ENCODE results near the gene RFWD3.

RFWD3 gene

GRCh38 chr16:74611721-74612120, 55.0 kb downstream of the RFWD3 start:
- no peak for DNase-seq

DNA sequence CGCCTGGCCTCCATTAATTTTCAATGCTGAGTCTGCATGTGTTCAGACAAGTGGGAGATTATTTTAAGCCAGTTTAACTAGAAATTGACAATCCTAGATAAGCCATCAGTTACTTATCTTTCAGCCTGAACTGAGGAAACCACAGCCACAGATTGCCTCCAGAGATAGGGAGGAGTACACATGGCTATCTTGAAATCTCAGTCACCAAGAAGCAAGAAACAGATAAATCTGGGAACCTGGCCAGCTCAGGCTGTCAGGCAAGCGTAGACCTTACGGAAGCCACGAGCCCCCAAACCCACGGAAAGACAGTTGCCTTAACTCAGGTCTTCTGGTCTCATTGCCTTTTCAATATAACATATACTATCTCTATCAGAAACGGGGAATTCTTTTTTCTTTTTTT, 57.7 kb downstream of the RFWD3 start:
- peak; percentile 87 for DNase-seq

DNA sequence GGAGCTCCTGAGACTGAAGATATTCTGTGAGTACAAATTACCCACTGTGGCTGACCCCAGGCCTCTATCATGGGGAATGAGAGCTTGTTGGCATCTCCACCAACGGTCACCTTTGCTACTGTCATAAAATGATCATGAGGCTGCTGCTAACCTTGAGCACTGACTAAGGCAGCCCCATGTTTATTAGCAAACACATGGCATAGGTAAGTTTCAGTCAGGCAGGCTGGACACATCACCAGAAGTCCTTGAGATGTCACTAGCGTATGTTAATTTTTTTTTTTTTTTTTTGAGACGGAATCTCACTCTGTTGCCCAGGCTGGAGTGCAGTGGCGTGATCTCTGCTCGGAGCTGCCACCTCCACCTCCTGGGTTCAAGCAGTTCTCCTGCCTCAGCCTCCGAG, 58.3 kb downstream of the RFWD3 start:
- DNase-seq, result no peak

GRCh38 chr16:74607962-74608356, 58.7 kb downstream of the RFWD3 start:
- no peak for DNase-seq

GRCh38 chr16:74607310-74607961, 59.2 kb downstream of the RFWD3 start:
- DNase-seq, result no peak

- DNase-seq, result peak; percentile 95
Measured at GRCh38 chr16:74606521-74607309, 60.0 kb downstream of the RFWD3 start, which contains the start of gene GLG1. Gene GLG1 (minus strand): TSS chr16:74607114. CDS start chr16:74607094, 20 bp downstream.

- no peak for DNase-seq
Measured at GRCh38 chr16:74605746-74606520, 60.7 kb downstream of the RFWD3 start.

DNA sequence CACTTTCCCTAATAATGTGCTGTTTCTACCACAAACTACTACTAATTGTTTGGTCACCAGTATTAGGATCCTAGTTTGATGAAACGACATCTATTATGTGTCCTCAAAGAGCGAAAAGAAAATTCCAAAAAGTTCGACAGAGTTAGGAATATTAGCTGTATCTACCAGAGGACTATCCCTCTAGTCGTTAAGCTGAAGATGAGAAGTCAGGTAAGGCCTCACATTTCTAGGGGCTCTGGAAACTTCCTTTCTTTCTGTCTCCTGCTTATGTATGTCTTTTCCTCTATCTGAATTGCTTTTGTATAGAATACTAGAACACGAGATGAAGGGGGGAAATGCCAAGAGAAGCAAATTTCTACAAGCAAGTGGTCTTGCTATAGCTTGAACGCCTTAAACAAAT, 61.3 kb downstream of the RFWD3 start:
- no peak for DNase-seq

- no peak for DNase-seq
Measured at GRCh38 chr16:74603848-74604247, 62.8 kb downstream of the RFWD3 start.

- DNase-seq, result peak; percentile 66
Measured at GRCh38 chr16:74601126-74601871, 65.4 kb downstream of the RFWD3 start.

GRCh38 chr16:74596586-74596985, 70.1 kb downstream of the RFWD3 start:
- no peak for DNase-seq

GRCh38 chr16:74592847-74593246, 73.8 kb downstream of the RFWD3 start:
- no peak for DNase-seq

DNA sequence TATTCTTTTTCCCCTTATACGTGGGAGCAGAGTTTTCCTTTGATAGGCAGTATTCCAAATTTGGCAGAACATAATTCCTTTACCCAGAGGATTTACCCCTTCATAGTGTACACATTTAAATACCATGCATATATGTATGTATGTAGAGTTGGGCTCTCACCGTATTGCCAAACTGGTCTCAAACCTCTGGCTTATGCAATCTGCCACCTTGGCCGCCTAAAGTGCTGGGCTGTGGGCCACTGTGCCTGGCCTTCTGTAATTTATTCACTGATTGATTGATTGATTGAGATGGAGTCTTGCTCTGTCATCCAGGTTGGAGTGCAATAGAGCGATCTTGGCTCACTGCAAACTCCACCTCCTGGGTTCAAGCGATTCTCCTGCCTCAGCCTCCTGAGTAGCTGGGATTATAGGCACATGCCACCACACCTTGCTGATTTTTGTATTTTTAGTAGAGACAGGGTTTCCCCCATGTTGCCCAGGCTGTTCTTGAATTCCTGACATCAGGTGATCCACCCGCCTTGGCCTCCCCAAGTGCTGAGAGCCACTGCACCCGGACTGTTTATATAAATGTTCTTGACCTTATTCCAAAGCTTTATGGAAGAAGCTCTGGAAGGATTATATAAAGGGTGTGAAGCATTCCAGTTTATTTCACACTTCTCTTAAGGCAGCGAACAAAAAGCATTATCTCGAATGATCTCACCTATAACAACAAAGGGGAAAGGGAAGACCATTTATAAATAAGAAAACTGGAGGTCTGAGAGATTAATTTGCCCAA, 74.6 kb downstream of the RFWD3 start:
- no peak for DNase-seq

GRCh38 chr16:74586948-74587347, 79.7 kb downstream of the RFWD3 start:
- DNase-seq, result no peak

DNA sequence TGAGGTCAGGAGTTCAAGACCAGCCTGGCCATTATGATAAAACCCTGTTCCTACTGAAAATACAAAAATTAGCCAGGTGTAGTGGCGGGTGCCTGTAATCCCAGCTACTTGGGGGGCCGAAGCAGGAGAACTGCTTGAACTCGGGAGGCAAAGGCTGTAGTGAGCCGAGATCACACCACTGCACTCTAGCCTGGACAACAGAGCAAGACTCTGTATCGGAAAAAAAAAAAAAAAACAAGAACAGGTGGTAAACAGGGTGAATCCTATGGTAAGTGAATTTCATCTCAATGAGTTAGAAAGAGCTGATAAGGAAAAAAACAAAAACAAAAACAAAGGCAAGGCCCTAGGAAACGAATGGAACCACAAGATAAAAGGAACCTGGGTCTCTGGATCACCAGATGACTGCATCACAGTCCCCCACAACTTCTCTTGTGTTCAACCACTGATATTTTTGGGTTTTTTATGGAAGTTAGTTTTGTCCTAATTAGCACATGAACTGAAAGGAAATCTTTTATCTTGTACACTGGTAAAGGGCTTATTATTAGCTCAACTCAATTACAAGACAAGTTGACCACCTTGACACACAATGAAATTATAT, 80.7 kb downstream of the RFWD3 start:
- DNase-seq, result peak; percentile 32

DNA sequence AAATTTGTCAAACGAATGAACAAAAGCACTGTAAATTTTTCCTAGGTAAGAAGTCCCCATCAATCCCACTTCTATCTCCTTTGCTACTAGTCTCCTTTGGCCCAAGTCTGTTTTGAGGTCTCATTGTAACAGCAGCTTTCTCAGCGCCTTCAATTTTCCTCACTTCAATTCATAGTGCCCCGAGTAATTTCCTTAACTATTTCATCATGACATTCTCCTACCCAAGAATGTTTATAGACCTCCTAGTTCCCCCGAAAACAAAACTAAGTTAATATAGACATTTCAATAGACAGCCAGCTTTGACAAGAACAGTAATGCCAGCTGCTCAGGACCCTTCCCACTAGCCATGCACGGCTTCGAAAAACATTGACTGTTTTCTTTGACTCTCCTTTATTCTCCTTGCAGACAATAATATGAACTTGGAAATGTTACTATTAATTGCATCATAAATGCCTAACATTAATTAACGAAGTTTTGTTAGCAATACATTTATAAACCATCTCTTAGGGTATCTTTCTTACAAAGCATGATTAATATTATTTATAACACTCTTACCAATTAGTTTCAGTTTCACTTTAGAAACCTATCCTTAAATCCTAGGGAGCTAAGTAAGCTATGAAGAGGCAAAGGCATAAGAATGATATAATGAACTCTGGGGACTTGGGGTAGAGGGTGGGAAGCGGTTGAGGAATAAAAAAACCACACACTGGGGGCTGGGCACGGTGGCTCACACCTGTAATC, 82.6 kb downstream of the RFWD3 start:
- no peak for DNase-seq

DNA sequence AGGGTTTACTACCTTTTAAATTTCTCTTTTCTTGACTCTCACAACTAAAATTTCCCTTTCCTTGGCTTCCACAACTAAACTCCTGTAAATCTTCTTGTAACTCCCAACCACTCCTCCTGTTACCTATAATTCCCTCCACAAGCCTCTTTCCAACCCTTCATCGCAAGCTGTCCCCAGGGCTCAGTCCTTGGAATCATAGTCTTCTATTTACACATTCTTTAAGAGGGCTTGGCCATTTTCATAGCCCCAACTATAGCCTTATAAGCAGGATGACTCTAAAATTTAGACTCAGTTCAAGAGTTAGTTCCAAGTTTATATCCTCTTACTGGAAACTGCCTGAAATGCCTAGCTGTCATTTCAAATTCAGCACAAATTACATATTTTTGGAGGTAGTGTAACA, 83.7 kb downstream of the RFWD3 start:
- DNase-seq, result no peak

DNA sequence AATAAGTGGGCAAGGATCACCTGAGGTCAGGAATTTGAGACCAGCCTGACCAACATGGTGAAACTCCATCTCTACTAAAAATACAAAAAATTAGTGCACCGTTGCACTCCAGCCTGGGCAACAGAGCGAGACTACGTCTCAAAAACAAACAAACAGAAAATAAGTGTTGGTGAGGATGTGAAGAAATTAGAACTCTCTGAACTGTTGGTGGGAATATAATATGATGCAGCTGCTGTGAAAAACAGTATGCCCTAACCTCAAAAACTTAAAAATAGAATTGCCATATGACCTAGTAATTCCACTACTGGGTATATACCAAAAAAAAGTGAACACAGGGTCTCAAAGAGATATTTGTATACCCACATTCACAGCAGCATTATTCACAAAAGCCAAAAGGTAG, 85.8 kb downstream of the RFWD3 start:
- DNase-seq, result no peak

DNA sequence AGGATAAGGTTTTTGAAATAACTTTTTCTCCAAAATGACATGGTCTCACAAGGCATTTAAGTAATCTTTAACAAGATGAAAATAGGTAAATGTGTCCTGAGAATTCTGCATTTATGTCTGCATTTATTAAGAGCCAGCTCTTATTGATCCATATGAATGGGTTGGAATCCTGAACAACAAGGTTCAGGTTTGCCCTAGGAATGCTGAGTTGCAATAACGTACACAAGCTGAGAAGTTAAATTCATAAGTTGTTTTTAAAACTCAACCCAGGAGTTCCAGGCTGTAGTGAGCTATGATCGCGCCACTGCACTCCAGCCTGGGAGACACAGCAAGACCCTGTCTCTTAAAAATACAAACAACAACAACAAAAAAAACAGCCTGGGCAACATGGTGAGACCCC, 87.8 kb downstream of the RFWD3 start:
- DNase-seq, result no peak

DNA sequence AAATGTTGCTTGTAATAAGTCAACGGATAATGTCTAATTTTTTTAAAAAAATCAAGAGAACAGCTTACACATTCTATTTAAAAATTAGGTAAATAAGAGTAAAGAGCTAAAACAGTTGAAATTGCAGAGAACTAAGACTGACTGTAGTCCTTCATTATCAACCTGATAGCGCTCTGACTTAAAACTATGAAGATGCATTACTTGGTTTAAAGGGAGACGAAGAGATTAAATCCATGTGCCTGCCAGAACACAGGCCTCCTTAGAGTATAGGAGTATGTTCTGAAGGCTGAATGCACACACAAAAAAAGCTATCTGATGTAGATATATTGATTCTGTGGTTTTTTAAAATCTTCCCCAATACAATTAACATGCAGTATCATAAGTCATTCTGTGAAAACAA, 88.2 kb downstream of the RFWD3 start:
- no peak for DNase-seq

DNA sequence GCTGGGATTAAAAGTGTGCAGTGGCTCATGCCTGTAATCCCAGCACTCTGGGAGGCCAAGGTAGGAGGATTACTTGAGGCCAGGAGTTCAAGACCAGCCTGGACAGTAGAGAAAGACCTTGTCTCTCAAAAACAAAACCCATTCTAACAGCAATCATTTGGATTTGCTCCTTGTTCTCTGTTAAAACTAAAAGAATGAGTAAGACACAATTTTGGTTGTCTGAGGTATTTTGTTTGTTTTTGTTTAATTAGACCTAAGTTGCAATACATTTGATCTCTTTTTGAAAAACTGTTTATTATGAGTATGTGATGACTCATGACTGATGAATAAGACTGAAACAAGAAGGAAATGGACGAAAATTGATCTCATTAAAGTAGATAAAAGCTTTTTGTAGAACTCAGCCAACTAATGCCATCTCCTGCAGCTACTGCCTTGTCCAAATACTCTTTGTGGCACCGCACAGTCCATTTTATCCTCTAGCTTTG, 88.8 kb downstream of the RFWD3 start:
- DNase-seq, result no peak

Data from hematopoietic multipotent progenitor cell treated with erythropoietin and hydrocortisone succinate and interleukin-3 and kit ligand, for 6 days (in vitro differentiated cells).